ENCODE data around the gene ELP4. TPM values are rescaled to one million over a fixed set of nuclear protein-coding genes. Genes with fewer than 3 reads are reported as not detected.

The ELP4 gene
- total RNA-seq, 1 donor from 2014 or later = 7.4 TPM

- ATAC-seq (no peak), DNase-seq (ENCODE audit: low spot score) (no peak)
Observed at GRCh38 chr11:31807799-31808667, 298.5 kb downstream of the ELP4 start.

- ATAC-seq (no peak), DNase-seq (ENCODE audit: low spot score) (no peak)
Observed at GRCh38 chr11:31808721-31809540, 299.4 kb downstream of the ELP4 start.

- ATAC-seq = no peak
- no peak for DNase-seq (ENCODE audit: low spot score)
Observed at GRCh38 chr11:31809541-31809856, 299.9 kb downstream of the ELP4 start.

DNA sequence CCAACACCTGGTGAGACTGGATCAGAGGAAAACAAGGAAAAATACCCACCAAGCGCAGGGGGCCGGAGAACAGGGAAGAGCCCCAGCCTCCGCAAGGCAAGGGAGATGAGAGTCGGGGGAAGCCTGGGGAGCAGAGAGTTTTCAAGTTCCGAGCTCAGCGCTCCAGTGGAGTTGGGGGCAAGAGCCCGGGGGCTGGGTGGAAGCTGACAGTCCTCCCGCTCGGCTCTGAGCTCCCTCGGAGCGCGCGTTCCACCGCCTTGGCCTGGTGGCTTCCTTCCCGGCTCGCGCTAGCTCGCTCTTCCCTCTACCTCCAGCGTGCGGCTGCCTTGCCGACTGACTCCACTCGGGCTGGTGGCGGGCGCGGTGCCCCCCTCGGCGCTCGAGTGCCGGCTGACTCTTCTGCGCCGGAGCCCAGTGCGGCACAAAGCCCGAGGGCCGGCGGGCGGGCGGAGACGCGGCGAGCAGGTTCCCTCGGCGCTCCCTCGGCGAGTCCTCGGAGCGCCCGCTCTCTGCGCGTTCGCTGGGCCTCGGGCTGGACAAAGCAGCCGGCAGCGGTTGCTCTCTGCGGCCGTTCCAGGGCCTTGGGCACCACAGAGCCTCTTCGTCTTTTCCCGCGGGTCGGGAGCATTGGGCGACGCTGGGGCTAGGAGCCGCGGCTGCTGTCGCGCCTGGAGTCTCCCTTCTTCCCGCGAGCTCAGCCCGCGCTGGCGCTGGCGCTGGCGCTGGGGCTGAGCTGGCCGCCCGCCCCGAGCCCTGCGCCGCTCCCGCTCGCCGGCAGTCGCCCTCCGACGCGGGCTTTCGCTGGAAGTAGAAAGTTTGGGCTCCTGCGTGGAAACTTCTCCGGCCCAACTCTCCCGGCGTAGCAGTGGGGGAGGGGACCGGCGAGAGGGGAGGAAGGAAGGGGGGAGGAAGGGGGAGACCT is 300.6 kb downstream of the ELP4 start:
- ATAC-seq (peak; percentile 70), DNase-seq (ENCODE audit: low spot score) (no peak)

- ATAC-seq = peak; percentile 17
Observed at GRCh38 chr11:31810779-31811647, 301.4 kb downstream of the ELP4 start, which contains the start of gene PAX6. TSS of gene PAX6 (minus strand) at chr11:31811322. CDS start at chr11:31806411, 4,911 bp downstream.

DNA sequence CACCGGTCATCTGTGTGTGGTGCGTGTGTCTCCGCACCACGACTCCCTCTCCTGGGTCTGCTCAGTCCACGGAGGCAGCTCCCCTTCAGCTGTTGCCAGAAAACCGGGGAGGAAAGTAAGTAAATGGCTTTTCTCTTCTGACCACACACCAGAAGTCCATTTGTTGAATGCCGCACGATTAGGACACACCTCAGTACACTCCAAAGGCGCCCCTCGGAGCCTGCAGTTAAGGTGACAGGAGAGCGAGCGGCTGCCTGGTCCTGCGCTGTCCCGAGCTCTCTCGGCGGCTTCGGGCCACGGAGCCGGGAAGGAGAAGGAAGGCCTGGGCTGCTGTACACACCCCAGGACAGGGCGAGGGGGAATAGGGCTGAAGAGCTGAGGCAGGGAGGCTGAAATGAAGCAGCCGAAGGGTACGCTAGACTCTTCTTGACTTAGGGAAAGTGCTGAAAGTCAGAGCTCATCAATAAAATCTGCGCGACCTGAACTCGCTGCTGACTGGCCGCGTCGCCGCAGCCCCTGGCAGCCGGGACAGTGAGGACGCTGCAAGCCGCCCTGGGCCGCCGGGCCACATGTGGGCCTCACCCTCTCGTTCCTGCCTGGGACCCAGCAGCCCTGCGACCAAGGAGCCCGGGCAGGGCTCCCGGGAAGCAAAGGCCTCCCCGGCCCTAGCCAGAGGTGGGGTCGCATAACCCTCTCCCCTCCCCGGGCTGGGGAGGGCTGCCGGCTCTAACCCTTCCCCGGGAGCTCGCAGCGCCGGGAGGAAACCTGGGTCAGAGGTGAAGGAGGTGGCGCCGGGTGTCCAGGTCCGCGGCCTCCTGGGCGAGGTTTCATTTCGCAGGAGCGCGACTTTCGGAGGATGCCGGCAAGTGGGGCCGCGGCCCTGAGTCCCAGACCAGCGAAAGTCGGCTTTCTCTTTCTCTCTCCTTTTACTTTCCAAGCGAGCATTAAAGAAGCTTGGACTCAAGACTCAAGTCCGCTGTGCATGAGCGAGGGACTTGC is 303.1 kb downstream of the ELP4 start:
- DNase-seq (ENCODE audit: low spot score) (no peak), ATAC-seq (peak; percentile 38)

More at GRCh38 chr11:31810779-31811647, 301.4 kb downstream of the ELP4 start, which contains the start of gene PAX6:
- no peak for DNase-seq (ENCODE audit: low spot score)

DNA sequence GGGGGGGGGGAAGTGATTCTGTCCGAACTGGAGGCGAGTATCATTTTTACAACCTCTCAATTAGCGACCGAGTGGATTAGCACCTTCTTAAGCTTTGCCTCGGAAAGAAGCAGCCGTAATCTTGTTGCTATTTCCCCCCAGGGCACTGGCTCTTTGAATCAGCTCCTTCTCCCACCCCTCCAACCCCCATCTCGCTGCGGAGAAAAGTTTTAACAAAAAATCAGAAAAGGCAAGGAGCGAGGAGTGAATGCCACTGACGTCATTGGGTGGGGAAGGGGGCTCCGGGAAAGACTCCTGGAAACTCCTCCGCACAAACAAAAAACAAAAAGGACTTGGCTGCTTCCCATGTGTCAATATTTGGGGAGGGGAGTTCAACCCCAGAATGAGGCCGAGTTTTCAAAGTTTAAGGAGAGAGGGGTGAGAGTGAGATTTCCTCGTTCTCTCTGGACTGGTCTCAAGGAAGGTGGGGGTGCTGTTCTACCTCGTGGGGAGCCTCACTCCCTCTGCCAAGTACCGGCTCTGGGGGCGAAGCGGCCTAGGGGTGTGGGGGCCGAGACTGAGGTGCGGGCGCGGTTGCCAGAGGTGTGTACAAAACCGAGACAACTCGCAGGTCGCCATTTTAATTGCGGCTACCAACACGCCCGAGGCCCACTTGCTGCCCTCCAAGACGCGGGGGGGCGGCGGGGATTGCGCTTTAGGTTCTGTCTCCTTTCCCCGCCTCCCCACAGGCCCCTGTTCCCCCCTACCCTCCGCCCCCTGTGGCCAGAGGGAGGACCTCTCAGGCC is 304.0 kb downstream of the ELP4 start:
- ATAC-seq (no peak), DNase-seq (ENCODE audit: low spot score) (no peak)

GRCh38 chr11:31814176-31814868 is 304.8 kb downstream of the ELP4 start:
- no peak for DNase-seq (ENCODE audit: low spot score)
- no peak for ATAC-seq

- DNase-seq (ENCODE audit: low spot score) = no peak
- no peak for ATAC-seq
Observed at GRCh38 chr11:31815711-31816467, 306.3 kb downstream of the ELP4 start.

DNA sequence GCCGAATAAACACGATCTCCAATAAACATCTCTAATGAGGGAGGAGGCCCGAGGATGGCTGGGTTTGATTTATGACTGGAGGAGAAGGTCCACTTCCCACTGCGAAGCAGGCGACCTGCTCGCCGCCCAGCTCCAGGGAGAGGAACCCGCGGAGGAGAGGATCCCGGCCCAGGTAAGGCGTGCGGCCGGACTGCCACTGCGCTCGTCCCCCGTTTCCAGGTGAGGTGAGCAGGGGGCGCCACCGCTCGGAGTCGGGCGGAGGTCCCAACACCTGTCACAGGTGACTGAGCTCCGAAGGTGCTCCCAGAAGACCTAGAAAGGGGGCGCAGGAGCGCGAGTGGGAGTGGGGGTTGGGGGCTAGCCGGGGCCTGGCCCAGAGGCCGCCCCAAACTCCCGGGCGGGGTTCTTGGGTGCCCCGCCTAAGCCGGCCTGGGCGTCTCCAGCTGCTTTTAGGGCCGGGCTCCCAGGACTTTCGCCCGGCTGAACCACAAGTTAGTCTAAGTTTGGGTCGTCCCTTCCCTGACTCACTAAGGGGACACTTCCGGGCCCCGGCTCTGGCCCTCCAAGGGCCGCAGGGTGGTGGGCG is 307.0 kb downstream of the ELP4 start:
- ATAC-seq = no peak
- no peak for DNase-seq (ENCODE audit: low spot score)

- no peak for DNase-seq (ENCODE audit: low spot score)
- ATAC-seq = no peak
Observed at GRCh38 chr11:31817054-31817620, 307.6 kb downstream of the ELP4 start.

DNA sequence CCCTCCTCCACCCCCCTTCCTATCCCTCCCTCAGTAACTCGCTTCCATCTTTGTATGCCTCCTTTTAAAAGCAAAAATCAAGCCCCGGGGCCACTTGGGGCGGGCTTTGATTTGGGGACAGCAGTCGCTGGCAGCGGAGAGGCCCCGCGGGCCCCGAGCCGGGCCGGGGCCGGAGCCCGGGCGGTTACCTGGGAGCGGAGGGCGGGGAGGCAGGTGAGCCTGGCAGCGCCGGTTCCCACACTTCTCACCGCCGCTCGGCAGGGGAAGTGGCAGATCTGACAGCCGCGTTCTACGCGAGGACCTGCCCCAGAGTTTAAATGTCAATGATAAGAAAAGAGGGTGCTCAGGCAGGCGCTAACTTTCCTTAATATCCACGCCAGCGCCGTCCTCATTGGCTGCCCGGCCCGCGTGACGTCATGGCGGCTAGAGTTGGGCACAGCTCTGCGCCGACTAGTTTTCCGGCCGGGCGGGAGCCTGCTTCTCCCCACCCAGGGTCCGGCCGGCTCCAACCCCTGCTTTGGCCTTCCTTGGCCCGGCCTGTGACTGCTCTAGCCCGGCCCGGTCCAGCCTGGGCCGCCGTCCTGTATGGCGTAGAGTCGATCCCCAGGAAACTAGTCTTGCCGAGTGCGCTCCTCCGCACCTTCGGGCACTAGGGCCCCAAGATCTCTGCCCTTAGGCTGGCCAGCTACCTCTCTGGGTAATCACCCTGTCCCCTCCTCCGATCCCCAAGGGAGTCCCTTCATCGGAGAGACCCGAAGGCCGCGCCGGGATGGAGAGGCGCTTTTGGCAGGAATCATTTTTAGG is 308.3 kb downstream of the ELP4 start:
- ATAC-seq = no peak
- DNase-seq (ENCODE audit: low spot score) = no peak

GRCh38 chr11:31818425-31818755 is 308.8 kb downstream of the ELP4 start:
- DNase-seq (ENCODE audit: low spot score) (no peak), ATAC-seq (no peak)

DNA sequence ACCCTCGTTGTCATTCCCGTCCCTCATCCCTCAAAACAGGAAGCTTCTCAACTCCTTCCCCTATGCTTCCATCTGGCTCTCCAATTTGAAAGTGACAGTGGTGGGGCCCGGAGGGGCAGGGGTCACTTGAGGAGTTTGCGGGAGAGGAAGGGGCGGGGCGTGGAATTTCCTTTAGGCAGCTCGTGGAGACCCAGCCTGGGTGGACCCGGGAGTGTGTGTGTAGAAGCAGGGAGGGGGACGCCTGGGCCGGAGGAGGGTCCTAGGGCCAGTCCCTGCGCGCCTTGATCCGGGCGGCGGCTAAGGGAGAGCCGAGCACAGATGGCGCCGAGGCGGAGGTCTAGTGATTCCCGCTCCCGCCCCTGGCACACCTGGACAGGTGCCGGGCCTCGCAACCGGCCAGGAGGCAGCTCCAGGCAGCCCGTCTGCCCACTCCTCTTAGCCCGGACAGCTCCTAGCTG is 309.3 kb downstream of the ELP4 start:
- ATAC-seq = no peak
- DNase-seq (ENCODE audit: low spot score) = no peak

Data from left lobe of liver (tissue), 2 donors.